Measurements from ENCODE around the gene HIBCH.
"Not testable (repeated sequence)": the region's sequence is repeated elsewhere in the genome, so short reads cannot be mapped to it uniquely, and the experiment has no call there.

HIBCH gene

DNA sequence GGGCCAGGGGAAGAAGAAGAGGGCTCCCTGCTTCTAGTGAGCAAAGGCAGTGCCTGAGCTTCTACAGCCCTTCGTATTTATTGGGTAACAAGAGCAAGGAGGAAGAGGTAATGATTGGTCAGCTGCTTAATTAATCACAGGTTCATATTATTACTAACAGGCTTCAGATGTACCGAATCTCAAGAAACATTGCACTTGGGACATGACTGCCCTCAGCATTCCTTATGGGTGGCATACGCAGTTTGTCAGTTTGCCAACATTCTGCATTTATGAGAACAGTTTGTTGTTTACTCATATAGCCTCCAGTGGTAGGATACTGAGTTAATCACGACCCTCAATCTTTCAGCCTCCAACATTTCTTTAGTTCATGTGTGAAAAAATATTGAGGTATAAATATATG is 84.5 kb downstream of the HIBCH start:
- no peak for DNase-seq (ENCODE audit: low read depth)

DNA sequence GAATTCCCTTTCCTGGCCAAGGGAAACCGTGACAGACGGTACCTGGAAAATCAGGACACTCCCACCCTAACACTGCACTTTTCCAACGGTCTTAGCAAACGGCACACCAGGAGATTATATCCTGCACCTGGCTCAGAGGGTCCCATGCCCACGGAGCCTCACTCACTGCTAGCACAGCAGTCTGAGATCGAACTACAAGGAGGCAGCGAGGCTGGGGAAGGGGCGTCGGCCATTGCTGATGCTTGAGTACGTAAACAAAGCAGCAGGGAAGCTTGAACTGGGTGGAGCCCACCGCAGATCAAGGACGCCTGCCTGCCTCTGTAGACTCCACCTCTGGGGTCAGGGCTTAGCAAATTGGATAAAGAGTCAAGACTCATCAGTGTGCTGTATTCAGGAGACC is 95.6 kb downstream of the HIBCH start:
- DNase-seq (ENCODE audit: low read depth), result not testable (repeated sequence)

GRCh38 chr2:190222745-190223144 is 96.9 kb downstream of the HIBCH start:
- DNase-seq (ENCODE audit: low read depth), result not testable (repeated sequence)

- no peak for DNase-seq (ENCODE audit: low read depth)
Measured at GRCh38 chr2:190221429-190221828, 98.2 kb downstream of the HIBCH start.

DNA sequence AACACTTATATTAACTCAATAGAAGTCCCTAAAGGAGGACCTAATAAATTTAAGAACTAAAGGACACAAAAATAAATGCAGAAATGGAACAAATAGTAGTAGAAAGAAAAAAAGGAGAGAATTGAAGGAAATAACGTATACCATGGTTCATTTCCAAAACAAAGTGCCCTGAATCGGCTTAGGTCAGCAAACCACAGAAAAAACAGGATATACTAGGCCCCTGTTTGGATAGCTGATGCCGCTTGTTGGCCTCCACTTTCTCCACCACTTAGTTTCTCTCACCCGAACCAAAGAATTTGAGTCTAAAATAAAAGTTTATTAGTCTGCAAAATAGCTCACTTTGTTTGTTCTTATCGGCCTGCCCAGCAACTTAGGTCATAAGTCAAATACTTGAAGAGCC is 100.4 kb downstream of the HIBCH start:
- DNase-seq (ENCODE audit: low read depth), result no peak

DNA sequence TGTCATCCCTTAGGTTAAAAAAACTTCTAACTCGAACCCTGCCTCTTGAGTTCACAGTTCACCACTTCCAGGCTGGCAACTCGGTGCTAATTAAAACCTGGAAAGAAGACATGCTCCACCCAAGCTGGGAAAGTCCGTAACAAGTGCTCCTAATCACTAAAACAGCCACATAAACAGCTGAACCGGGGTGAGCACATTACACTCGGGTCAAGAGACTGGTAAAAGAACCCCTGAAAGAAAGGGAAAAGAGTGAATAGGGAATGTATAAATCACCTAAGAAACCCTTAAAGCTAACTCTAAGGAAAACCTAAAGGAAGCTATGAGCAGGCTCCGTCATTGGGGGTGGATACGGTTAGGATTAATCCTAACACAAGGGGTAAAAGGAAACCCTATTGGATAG is 102.0 kb downstream of the HIBCH start:
- no peak for DNase-seq (ENCODE audit: low read depth)

- no peak for DNase-seq (ENCODE audit: low read depth)
Measured at GRCh38 chr2:190216829-190217228, 102.8 kb downstream of the HIBCH start.

DNA sequence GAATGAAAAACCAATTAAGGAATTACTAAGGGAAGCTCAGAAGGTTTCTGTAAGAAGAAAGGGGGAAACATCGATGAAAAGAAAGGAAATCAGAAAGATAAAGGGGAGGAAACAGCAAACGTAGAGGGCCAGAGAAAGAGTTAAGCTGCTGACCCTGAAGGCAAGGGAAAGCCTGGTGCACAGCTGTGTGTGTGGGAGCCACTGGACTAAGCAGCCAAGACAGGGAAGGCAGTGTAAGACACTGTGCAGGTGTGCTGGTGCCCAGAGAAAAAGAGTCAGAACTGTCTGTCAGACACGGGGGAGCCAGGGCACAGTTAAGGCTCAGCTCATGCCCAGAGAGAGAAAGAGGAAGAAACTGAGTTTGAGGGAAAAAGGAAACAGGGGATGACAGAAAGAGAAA is 104.0 kb downstream of the HIBCH start:
- DNase-seq (ENCODE audit: low read depth), result no peak

DNA sequence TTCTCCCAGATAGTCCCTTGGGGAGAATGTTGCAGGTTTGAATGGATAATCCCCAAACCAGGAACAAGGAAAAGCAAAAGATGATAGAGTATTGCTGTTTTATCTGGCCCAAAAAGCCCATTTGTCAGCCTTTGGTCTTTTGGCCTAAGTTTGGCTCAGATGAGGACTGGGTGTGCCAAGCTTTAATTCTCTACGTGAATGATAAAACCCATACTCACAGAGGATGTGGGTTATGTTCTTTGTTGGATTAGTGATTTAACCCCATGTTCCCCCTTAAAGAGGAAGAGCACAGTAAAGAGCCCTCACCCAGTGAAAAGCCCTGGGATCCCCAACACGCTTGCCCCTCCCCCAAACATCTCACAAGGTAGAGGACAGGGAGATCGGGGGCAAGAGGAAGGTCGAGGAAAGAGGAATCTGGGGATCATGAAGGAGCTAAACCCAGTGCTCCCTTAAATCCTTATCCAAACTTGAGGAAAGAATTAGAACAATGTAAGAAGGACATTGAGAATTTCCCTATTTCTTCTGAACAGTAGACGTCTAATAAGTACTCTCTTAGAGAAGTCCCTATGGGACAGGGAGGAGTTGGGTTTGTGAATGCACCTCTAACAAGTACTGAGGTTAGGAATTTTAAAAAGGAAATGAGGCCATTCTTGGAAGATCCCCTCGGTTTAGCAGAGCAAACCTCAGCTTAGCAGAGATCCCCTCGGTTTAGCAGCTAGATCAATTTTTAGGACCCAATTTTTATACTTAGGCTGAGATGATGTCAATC is 105.0 kb downstream of the HIBCH start:
- DNase-seq (ENCODE audit: low read depth), result no peak

- no peak for DNase-seq (ENCODE audit: low read depth)
Measured at GRCh38 chr2:190213441-190214335, 105.9 kb downstream of the HIBCH start.

- no peak for DNase-seq (ENCODE audit: low read depth)
Measured at GRCh38 chr2:190210471-190210870, 109.2 kb downstream of the HIBCH start.

- no peak for DNase-seq (ENCODE audit: low read depth)
Measured at GRCh38 chr2:190209559-190209958, 110.1 kb downstream of the HIBCH start.

DNA sequence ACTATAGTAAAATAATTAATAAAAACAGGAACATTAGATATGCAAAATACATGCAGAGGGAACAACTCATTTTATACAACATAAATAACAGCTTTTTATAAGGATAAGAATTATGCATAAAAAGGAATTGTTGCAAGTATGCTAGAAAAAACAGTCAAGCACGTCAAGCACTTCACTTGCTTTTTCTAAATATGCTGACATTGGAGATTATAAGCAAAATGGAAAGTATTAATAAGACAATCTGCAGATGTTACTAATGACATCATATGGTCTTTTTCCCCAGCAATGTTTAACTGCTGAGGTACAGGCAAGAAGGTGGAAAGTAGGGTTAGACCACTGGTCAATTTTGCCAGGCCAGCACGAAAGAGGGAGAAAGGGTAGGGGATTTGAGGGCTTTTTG is 111.7 kb downstream of the HIBCH start:
- no peak for DNase-seq (ENCODE audit: low read depth)

GRCh38 chr2:190205657-190206056 is 114.0 kb downstream of the HIBCH start:
- no peak for DNase-seq (ENCODE audit: low read depth)

GRCh38 chr2:190202604-190203003 is 117.0 kb downstream of the HIBCH start:
- no peak for DNase-seq (ENCODE audit: low read depth)

DNA sequence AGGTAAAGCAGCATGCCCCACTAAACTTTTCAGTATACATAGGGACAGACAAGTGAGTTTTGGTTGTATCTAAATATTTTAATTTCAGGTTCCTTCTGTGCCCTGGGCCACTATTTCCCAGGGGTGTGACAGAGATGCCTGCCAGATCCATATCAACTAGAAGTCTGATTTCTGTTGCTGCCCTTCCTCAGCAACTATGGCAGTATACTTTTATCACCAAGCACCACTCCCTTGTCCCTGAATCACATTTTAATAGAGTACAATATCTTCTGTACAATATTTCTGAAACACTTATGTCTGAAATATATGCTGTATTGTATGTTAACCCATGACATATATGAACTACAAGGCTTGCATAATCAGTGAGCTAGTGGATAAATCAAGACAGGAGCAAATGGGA is 117.6 kb downstream of the HIBCH start:
- no peak for DNase-seq (ENCODE audit: low read depth)

- no peak for DNase-seq (ENCODE audit: low read depth)
Measured at GRCh38 chr2:190200603-190201002, 119.0 kb downstream of the HIBCH start.

DNA sequence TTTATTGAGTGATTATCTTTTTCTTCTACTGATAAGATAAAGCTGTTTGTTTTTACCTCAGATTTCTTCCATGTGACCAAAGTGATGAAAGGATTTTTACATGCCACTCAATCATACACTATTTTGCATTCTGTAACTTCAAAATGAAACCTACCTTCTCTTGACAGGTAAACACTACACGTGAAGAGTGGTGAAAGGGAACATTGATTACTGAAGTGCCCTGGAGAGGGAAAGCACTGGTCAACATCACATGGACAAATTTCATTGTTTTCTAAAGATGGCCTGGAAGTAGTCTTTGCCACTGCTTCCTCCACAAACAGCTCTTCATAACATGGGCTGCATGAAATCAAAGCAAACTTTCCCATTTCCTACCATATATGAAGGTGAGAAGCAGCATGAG is 120.1 kb downstream of the HIBCH start:
- no peak for DNase-seq (ENCODE audit: low read depth)

DNA sequence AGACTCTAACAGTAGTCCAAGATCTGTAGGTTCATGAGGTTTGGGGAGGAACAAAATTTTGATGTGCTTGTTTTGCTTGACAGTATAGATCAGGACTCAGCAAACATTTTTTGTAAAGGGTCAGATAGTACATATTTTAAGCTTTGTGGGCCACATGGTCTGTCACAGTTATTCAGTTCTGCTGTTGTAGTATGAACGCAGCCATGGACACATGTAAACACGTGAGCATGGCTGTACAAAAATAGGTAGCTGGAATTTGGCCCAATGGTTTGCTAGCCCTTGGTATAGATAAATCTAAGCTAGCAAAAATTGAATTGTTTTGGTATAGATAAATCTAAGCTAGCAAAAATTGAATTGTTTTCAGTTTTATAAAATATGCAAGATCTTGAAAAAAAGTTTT is 120.5 kb downstream of the HIBCH start:
- DNase-seq (ENCODE audit: low read depth), result no peak

- DNase-seq (ENCODE audit: low read depth), result no peak
Measured at GRCh38 chr2:190197143-190197720, 122.4 kb downstream of the HIBCH start.

GRCh38 chr2:190190507-190191162 is 129.0 kb downstream of the HIBCH start:
- no peak for DNase-seq (ENCODE audit: low read depth)

- no peak for DNase-seq (ENCODE audit: low read depth)
Measured at GRCh38 chr2:190188289-190188688, 131.3 kb downstream of the HIBCH start.
